NOMO-1 (cell line): Measurements from ENCODE around the gene PINK1.
"Not testable (repeated sequence)": the region's sequence is repeated elsewhere in the genome, so short reads cannot be mapped to it uniquely, and the experiment has no call there.

Experiments
- DNase-seq, 2 experiments: peaks; one replicate each; lab custom pipeline; 2025; ENCODE audit not compliant: unreplicated experiment in 2 of 2; lab: John Stamatoyannopoulos, UW

PINK1 gene

GRCh38 chr1:20672265-20672632 lies 39.0 kb downstream of the PINK1 start:
- DNase-seq = no peak

- not testable (repeated sequence) for DNase-seq
Observed at GRCh38 chr1:20673626-20674025, 40.4 kb downstream of the PINK1 start.

GRCh38 chr1:20678599-20678998 lies 45.3 kb downstream of the PINK1 start:
- DNase-seq = peak; percentile 85 to 93

- DNase-seq = no peak
Observed at GRCh38 chr1:20680269-20680668, 47.0 kb downstream of the PINK1 start.

GRCh38 chr1:20681999-20682398 lies 48.7 kb downstream of the PINK1 start:
- DNase-seq = no peak

- DNase-seq = peak; percentile 66 to 70
Observed at GRCh38 chr1:20682571-20683236, 49.4 kb downstream of the PINK1 start.

- no peak for DNase-seq
Observed at GRCh38 chr1:20683614-20684013, 50.4 kb downstream of the PINK1 start.

- no peak for DNase-seq
Observed at GRCh38 chr1:20684050-20684620, 50.9 kb downstream of the PINK1 start.

GRCh38 chr1:20684651-20685050 lies 51.4 kb downstream of the PINK1 start:
- no peak for DNase-seq

- no peak for DNase-seq
Observed at GRCh38 chr1:20685099-20685662, 51.9 kb downstream of the PINK1 start.

GRCh38 chr1:20685741-20686140 lies 52.5 kb downstream of the PINK1 start:
- DNase-seq = no peak

- DNase-seq = no peak
Observed at GRCh38 chr1:20686883-20687725, 53.8 kb downstream of the PINK1 start.

GRCh38 chr1:20689645-20690056 lies 56.4 kb downstream of the PINK1 start:
- DNase-seq = no peak

- no peak for DNase-seq
Observed at GRCh38 chr1:20691872-20692271, 58.6 kb downstream of the PINK1 start.

GRCh38 chr1:20693623-20694022 lies 60.4 kb downstream of the PINK1 start:
- no peak for DNase-seq

GRCh38 chr1:20695515-20695914 lies 62.3 kb downstream of the PINK1 start:
- DNase-seq = no peak

- DNase-seq = peak; percentile 69 to 76
Observed at GRCh38 chr1:20696397-20697333, 63.4 kb downstream of the PINK1 start.

GRCh38 chr1:20697563-20697962 lies 64.3 kb downstream of the PINK1 start:
- no peak for DNase-seq

GRCh38 chr1:20698195-20698910 lies 65.1 kb downstream of the PINK1 start:
- no peak for DNase-seq

GRCh38 chr1:20699558-20699957 lies 66.3 kb downstream of the PINK1 start:
- DNase-seq = no peak
